ENCODE measurements around the gene PYDC2.

DNA sequence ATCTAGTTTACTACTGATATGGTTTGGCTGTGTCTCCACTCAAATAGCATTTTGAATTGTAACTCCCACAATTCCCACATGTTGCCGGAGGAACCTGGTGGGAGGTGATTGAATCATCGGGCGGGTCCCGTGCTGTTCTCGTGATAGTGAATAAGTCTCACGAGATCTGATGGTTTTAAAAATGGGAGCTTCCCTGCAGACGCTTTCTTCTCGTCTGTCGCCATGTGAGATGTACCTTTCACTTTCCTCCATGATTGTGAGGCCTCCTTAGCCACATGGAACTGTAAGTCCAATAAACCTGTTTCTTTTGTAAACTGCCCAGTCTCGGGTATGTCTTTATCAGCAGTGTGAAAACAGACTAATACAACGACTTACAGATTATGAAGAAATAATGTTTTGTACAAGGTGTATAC, 35.6 kb upstream of the PYDC2 start:
- no peak for TF ChIP-seq FOS (IDR thresholded peaks at IDR 0.05; ENCODE audit: borderline replicate concordance, extremely low read depth, insufficient read length)
- TF ChIP-seq CREB1 (IDR thresholded peaks at IDR 0.05; ENCODE audit: low read depth) = no peak
- TF ChIP-seq ASH2L (IDR thresholded peaks at IDR 0.05; ENCODE audit: borderline replicate concordance, low read depth) = no peak
- TF ChIP-seq, protein P1, sequence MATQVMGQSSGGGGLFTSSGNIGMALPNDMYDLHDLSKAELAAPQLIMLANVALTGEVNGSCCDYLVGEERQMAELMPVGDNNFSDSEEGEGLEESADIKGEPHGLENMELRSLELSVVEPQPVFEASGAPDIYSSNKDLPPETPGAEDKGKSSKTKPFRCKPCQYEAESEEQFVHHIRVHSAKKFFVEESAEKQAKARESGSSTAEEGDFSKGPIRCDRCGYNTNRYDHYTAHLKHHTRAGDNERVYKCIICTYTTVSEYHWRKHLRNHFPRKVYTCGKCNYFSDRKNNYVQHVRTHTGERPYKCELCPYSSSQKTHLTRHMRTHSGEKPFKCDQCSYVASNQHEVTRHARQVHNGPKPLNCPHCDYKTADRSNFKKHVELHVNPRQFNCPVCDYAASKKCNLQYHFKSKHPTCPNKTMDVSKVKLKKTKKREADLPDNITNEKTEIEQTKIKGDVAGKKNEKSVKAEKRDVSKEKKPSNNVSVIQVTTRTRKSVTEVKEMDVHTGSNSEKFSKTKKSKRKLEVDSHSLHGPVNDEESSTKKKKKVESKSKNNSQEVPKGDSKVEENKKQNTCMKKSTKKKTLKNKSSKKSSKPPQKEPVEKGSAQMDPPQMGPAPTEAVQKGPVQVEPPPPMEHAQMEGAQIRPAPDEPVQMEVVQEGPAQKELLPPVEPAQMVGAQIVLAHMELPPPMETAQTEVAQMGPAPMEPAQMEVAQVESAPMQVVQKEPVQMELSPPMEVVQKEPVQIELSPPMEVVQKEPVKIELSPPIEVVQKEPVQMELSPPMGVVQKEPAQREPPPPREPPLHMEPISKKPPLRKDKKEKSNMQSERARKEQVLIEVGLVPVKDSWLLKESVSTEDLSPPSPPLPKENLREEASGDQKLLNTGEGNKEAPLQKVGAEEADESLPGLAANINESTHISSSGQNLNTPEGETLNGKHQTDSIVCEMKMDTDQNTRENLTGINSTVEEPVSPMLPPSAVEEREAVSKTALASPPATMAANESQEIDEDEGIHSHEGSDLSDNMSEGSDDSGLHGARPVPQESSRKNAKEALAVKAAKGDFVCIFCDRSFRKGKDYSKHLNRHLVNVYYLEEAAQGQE (IDR thresholded peaks at IDR 0.05; ENCODE audit: low read depth, low read length) = no peak
- no peak for TF ChIP-seq NFYA (IDR thresholded peaks at IDR 0.05; ENCODE audit: borderline replicate concordance, low read depth, low read length)
- TF ChIP-seq RELA (IDR thresholded peaks at IDR 0.05; ENCODE audit: borderline replicate concordance, partially characterized antibody) = no peak
- no peak for TF ChIP-seq PAX8 (IDR thresholded peaks at IDR 0.05)
- TF ChIP-seq TAF1 (IDR thresholded peaks at IDR 0.05; ENCODE audit: borderline replicate concordance, low read depth, low read length) = no peak
- TF ChIP-seq, protein P2, sequence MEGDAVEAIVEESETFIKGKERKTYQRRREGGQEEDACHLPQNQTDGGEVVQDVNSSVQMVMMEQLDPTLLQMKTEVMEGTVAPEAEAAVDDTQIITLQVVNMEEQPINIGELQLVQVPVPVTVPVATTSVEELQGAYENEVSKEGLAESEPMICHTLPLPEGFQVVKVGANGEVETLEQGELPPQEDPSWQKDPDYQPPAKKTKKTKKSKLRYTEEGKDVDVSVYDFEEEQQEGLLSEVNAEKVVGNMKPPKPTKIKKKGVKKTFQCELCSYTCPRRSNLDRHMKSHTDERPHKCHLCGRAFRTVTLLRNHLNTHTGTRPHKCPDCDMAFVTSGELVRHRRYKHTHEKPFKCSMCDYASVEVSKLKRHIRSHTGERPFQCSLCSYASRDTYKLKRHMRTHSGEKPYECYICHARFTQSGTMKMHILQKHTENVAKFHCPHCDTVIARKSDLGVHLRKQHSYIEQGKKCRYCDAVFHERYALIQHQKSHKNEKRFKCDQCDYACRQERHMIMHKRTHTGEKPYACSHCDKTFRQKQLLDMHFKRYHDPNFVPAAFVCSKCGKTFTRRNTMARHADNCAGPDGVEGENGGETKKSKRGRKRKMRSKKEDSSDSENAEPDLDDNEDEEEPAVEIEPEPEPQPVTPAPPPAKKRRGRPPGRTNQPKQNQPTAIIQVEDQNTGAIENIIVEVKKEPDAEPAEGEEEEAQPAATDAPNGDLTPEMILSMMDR (IDR thresholded peaks at IDR 0.05 in 2 of 3, conservative IDR thresholded peaks at IDR 0.05 in 1 of 3; ENCODE audit: control insufficient read depth in 2 of 3, extremely low read depth in 1 of 3, insufficient read depth in 1 of 3, low read depth in 3 of 3, low read length in 3 of 3) = no peak
- TF ChIP-seq, protein P3, sequence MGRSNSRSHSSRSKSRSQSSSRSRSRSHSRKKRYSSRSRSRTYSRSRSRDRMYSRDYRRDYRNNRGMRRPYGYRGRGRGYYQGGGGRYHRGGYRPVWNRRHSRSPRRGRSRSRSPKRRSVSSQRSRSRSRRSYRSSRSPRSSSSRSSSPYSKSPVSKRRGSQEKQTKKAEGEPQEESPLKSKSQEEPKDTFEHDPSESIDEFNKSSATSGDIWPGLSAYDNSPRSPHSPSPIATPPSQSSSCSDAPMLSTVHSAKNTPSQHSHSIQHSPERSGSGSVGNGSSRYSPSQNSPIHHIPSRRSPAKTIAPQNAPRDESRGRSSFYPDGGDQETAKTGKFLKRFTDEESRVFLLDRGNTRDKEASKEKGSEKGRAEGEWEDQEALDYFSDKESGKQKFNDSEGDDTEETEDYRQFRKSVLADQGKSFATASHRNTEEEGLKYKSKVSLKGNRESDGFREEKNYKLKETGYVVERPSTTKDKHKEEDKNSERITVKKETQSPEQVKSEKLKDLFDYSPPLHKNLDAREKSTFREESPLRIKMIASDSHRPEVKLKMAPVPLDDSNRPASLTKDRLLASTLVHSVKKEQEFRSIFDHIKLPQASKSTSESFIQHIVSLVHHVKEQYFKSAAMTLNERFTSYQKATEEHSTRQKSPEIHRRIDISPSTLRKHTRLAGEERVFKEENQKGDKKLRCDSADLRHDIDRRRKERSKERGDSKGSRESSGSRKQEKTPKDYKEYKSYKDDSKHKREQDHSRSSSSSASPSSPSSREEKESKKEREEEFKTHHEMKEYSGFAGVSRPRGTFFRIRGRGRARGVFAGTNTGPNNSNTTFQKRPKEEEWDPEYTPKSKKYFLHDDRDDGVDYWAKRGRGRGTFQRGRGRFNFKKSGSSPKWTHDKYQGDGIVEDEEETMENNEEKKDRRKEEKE (IDR thresholded peaks at IDR 0.05) = no peak
- TF ChIP-seq BHLHE40 (IDR thresholded peaks at IDR 0.05; ENCODE audit: borderline replicate concordance in 1 of 2, low read depth in 2 of 2, low read length in 1 of 2) = no peak

All from GM12878 (cell line).